ENCODE measurements around the gene LRP3. TPM values are rescaled to one million over a fixed set of nuclear protein-coding genes. Genes with fewer than 3 reads are reported as not detected.

The LRP3 gene
- polyA plus RNA-seq, 1 of the 3 experiments (the other 2 are of a cell fraction), result 8.2 TPM

DNA sequence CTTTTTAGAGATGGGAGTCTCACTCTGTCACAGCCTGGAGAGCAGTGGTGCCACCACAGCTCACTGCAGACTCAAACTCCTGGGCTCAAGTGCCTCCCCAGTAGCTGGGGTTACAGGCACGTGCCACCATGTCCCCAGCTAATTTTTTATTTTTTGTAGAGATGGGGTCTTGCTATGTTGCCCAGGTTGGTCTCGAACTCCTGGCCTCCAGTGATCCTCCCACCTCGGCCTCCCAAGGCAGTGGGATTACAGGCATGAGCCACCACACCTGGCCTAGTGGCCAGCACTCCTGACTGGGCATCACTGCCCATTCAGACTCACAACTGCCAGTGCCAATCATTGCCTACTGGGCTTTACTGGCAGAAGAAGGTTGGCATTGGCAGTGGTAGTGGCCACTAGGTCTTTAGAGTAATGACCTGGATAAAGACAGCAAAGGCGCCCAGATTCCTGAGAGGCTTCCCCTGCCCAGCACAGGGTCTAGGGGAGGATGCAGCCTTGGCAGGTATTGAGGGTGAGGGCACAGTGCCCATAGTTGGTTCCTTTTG is 58.4 kb downstream of the LRP3 start:
- Histone ChIP-seq H3F3A (replicated peaks; ENCODE audit: insufficient read depth) (peaks cover 3% of the 10 kb centered on the region), H3K9me3 (no peaks in the 10 kb centered on the region), H3K9me2 (no peaks in the 10 kb centered on the region), H4K20me1 (ENCODE audit: insufficient read depth) (no peaks in the 10 kb centered on the region), H3K4me1 (ENCODE audit: control insufficient read depth in 1 of 2, insufficient read depth in 2 of 2, low read depth in 1 of 2, low read length in 1 of 2) (no peaks in the 10 kb centered on the region; a peak in 1 of 4 replicates), H3K9ac (no peak overlapping the region), H2AFZ (ENCODE audit: low read depth) (no peak overlapping the region), H3K27ac (ENCODE audit: low read depth in 2 of 2, low read length in 1 of 2) (no peak overlapping the region), H3K4me3 (ENCODE audit: low read depth in 2 of 2, low read length in 1 of 2) (no peak overlapping the region), H3K27me3 (ENCODE audit: insufficient read depth) (no peaks in the 10 kb centered on the region), H3K4me2 (no peak overlapping the region), H3K36me3 (replicated peaks in 1 of 2; ENCODE audit: control insufficient read depth in 1 of 2, insufficient read depth in 2 of 2, low read length in 1 of 2) (no peaks in the 10 kb centered on the region), H3K79me2 (ENCODE audit: insufficient read depth) (no peaks in the 10 kb centered on the region)
- TF ChIP-seq GATA2 (CRISPR knock-in tag; IDR thresholded peaks at IDR 0.05) (no peak), MXI1 (IDR thresholded peaks at IDR 0.05; ENCODE audit: low read depth, low read length) (no peak), SMC3 (IDR thresholded peaks at IDR 0.05; ENCODE audit: low read depth, low read length) (no peak), SIN3A (IDR thresholded peaks at IDR 0.05; ENCODE audit: borderline replicate concordance, low read depth, low read length) (no peak), NRF1 (IDR thresholded peaks at IDR 0.05; ENCODE audit: low read depth, low read length) (no peak), EZH2phosphoT487 (IDR thresholded peaks at IDR 0.05; ENCODE audit: borderline replicate concordance, low read depth) (no peak), RAD21 (IDR thresholded peaks at IDR 0.05; ENCODE audit: low read length) (no peak), JUND (IDR thresholded peaks at IDR 0.05) (no peak), GABPA (IDR thresholded peaks at IDR 0.05; ENCODE audit: low read depth) (no peak), NFIC (IDR thresholded peaks at IDR 0.05; ENCODE audit: borderline replicate concordance) (no peak), RXRA (IDR thresholded peaks at IDR 0.05; ENCODE audit: borderline replicate concordance, low read depth) (no peak)
- TF ChIP-seq, protein P1, sequence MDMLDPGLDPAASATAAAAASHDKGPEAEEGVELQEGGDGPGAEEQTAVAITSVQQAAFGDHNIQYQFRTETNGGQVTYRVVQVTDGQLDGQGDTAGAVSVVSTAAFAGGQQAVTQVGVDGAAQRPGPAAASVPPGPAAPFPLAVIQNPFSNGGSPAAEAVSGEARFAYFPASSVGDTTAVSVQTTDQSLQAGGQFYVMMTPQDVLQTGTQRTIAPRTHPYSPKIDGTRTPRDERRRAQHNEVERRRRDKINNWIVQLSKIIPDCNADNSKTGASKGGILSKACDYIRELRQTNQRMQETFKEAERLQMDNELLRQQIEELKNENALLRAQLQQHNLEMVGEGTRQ (IDR thresholded peaks at IDR 0.05; ENCODE audit: borderline replicate concordance, low read depth, low read length), result no peak
- TF ChIP-seq, protein P2, sequence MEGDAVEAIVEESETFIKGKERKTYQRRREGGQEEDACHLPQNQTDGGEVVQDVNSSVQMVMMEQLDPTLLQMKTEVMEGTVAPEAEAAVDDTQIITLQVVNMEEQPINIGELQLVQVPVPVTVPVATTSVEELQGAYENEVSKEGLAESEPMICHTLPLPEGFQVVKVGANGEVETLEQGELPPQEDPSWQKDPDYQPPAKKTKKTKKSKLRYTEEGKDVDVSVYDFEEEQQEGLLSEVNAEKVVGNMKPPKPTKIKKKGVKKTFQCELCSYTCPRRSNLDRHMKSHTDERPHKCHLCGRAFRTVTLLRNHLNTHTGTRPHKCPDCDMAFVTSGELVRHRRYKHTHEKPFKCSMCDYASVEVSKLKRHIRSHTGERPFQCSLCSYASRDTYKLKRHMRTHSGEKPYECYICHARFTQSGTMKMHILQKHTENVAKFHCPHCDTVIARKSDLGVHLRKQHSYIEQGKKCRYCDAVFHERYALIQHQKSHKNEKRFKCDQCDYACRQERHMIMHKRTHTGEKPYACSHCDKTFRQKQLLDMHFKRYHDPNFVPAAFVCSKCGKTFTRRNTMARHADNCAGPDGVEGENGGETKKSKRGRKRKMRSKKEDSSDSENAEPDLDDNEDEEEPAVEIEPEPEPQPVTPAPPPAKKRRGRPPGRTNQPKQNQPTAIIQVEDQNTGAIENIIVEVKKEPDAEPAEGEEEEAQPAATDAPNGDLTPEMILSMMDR (IDR thresholded peaks at IDR 0.05), result no peak
- TF ChIP-seq, protein P3, sequence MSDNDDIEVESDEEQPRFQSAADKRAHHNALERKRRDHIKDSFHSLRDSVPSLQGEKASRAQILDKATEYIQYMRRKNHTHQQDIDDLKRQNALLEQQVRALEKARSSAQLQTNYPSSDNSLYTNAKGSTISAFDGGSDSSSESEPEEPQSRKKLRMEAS (IDR thresholded peaks at IDR 0.05; ENCODE audit: low read depth), result no peak
- WGBS (ENCODE audit: low lambda C conversion rate), result 34% methylated on average over 4 of the region's 4 CpGs
- no peak for DNase-seq
- POLR2A ChIA-PET, result no interaction called here
- CTCF ChIA-PET, result interaction anchor here (1.8 kb wide), 1 partner anchor 10 kb away, joined by 5 read pairs; no protein-coding TSS in a partner anchor

DNA sequence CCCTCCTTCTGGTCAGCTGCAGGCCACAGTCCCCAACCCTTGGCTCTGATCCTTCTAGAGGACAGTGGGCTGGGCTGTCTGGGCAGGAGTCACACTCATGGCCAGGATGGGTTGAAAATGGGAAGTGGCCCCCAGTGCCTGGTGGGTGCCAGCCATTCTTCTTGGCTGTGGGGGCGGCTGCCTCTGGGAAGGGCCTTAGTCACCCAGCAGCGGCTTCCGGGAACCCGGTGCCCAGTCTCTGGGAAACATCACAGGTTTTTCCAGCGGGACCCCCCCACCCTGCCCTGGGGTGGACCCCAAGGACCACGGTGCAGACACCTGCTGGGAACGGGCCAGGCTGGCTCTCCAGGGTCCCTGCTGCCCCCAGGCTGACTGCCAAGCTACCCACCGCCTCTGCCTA is 58.8 kb downstream of the LRP3 start:
- no peaks in the 10 kb centered on the region for H3K79me2 ChIP-seq (ENCODE audit: insufficient read depth)
- no peaks in the 10 kb centered on the region; a peak in 1 of 4 replicates for H3K4me1 ChIP-seq (ENCODE audit: control insufficient read depth in 1 of 2, insufficient read depth in 2 of 2, low read depth in 1 of 2, low read length in 1 of 2)
- no peak overlapping the region for H3K4me3 ChIP-seq (ENCODE audit: low read depth in 2 of 2, low read length in 1 of 2)
- peaks cover 3% of the 10 kb centered on the region for H3F3A ChIP-seq (replicated peaks; ENCODE audit: insufficient read depth)
- CTCF ChIA-PET, result interaction anchor here (1.8 kb wide), 1 partner anchor 11 kb away, joined by 5 read pairs; no protein-coding TSS in a partner anchor
- H3K36me3 ChIP-seq (replicated peaks in 1 of 2; ENCODE audit: control insufficient read depth in 1 of 2, insufficient read depth in 2 of 2, low read length in 1 of 2), result no peaks in the 10 kb centered on the region
- H3K27me3 ChIP-seq (ENCODE audit: insufficient read depth), result no peaks in the 10 kb centered on the region
- H3K9ac ChIP-seq, result no peak overlapping the region
- 25% methylated on average over 2 of the region's 8 CpGs for WGBS (ENCODE audit: low lambda C conversion rate)
- H3K9me3 ChIP-seq, result no peaks in the 10 kb centered on the region
- H3K4me2 ChIP-seq, result no peak overlapping the region
- H3K9me2 ChIP-seq, result no peaks in the 10 kb centered on the region
- H4K20me1 ChIP-seq (ENCODE audit: insufficient read depth), result no peaks in the 10 kb centered on the region
- no peak overlapping the region for H3K27ac ChIP-seq (ENCODE audit: low read depth in 2 of 2, low read length in 1 of 2)
- POLR2A ChIA-PET, result interaction anchor here (0.6 kb wide), 1 partner anchor 71 kb away, joined by 3 read pairs; no protein-coding TSS in a partner anchor
- DNase-seq, result no peak
- no peak overlapping the region for H2AFZ ChIP-seq (ENCODE audit: low read depth)
- TF ChIP-seq FOXJ3 (CRISPR knock-in tag; IDR thresholded peaks at IDR 0.05) (no peak), EZH2phosphoT487 (IDR thresholded peaks at IDR 0.05; ENCODE audit: borderline replicate concordance, low read depth) (no peak), TEAD4 (IDR thresholded peaks at IDR 0.05; ENCODE audit: borderline replicate concordance, insufficient read depth) (no peak)
- TF ChIP-seq, protein P4, sequence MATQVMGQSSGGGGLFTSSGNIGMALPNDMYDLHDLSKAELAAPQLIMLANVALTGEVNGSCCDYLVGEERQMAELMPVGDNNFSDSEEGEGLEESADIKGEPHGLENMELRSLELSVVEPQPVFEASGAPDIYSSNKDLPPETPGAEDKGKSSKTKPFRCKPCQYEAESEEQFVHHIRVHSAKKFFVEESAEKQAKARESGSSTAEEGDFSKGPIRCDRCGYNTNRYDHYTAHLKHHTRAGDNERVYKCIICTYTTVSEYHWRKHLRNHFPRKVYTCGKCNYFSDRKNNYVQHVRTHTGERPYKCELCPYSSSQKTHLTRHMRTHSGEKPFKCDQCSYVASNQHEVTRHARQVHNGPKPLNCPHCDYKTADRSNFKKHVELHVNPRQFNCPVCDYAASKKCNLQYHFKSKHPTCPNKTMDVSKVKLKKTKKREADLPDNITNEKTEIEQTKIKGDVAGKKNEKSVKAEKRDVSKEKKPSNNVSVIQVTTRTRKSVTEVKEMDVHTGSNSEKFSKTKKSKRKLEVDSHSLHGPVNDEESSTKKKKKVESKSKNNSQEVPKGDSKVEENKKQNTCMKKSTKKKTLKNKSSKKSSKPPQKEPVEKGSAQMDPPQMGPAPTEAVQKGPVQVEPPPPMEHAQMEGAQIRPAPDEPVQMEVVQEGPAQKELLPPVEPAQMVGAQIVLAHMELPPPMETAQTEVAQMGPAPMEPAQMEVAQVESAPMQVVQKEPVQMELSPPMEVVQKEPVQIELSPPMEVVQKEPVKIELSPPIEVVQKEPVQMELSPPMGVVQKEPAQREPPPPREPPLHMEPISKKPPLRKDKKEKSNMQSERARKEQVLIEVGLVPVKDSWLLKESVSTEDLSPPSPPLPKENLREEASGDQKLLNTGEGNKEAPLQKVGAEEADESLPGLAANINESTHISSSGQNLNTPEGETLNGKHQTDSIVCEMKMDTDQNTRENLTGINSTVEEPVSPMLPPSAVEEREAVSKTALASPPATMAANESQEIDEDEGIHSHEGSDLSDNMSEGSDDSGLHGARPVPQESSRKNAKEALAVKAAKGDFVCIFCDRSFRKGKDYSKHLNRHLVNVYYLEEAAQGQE (IDR thresholded peaks at IDR 0.05; ENCODE audit: low read depth, low read length), result no peak
- TF ChIP-seq, protein P5, sequence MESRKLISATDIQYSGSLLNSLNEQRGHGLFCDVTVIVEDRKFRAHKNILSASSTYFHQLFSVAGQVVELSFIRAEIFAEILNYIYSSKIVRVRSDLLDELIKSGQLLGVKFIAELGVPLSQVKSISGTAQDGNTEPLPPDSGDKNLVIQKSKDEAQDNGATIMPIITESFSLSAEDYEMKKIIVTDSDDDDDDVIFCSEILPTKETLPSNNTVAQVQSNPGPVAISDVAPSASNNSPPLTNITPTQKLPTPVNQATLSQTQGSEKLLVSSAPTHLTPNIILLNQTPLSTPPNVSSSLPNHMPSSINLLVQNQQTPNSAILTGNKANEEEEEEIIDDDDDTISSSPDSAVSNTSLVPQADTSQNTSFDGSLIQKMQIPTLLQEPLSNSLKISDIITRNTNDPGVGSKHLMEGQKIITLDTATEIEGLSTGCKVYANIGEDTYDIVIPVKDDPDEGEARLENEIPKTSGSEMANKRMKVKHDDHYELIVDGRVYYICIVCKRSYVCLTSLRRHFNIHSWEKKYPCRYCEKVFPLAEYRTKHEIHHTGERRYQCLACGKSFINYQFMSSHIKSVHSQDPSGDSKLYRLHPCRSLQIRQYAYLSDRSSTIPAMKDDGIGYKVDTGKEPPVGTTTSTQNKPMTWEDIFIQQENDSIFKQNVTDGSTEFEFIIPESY (IDR thresholded peaks at IDR 0.05; ENCODE audit: borderline replicate concordance, low read depth), result no peak

All from SK-N-SH (cell line).